Stimulated activated CD4-positive, alpha-beta T cell treated with anti-CD3 and anti-CD28 coated beads, Interleukin-12 subunit alpha, Interleukin-12 subunit beta, amount 100 ng/mL, for 4 hours (primary cell): ENCODE measurements around the gene SSBP3.

Experiments used
- DNase-seq: peaks from one replicate; pipeline ENCODE4 v3.0.0-alpha.2; 2020

SSBP3 gene

GRCh38 chr1:54279457-54279856, 126.7 kb downstream of the SSBP3 start:
- no peak for DNase-seq

- no peak for DNase-seq
Measured at GRCh38 chr1:54278941-54279422, 127.2 kb downstream of the SSBP3 start.

- DNase-seq: no peak
Measured at GRCh38 chr1:54277451-54278341, 128.5 kb downstream of the SSBP3 start.

GRCh38 chr1:54276617-54277450, 129.4 kb downstream of the SSBP3 start:
- no peak for DNase-seq

GRCh38 chr1:54275349-54275748, 130.8 kb downstream of the SSBP3 start:
- no peak for DNase-seq

- DNase-seq: no peak
Measured at GRCh38 chr1:54274881-54275280, 131.3 kb downstream of the SSBP3 start.

- DNase-seq: no peak
Measured at GRCh38 chr1:54274448-54274847, 131.7 kb downstream of the SSBP3 start.

GRCh38 chr1:54273795-54274163, 132.4 kb downstream of the SSBP3 start:
- no peak for DNase-seq

- no peak for DNase-seq
Measured at GRCh38 chr1:54273092-54273794, 133.0 kb downstream of the SSBP3 start.

- DNase-seq: no peak
Measured at GRCh38 chr1:54272772-54273091, 133.5 kb downstream of the SSBP3 start.

- no peak for DNase-seq
Measured at GRCh38 chr1:54272134-54272533, 134.1 kb downstream of the SSBP3 start.

- DNase-seq: no peak
Measured at GRCh38 chr1:54271341-54271740, 134.9 kb downstream of the SSBP3 start.

- no peak for DNase-seq
Measured at GRCh38 chr1:54270543-54270942, 135.7 kb downstream of the SSBP3 start.

- no peak for DNase-seq
Measured at GRCh38 chr1:54268762-54269297, 137.4 kb downstream of the SSBP3 start.

GRCh38 chr1:54267815-54268761, 138.1 kb downstream of the SSBP3 start:
- no peak for DNase-seq

- no peak for DNase-seq
Measured at GRCh38 chr1:54266908-54267307, 139.3 kb downstream of the SSBP3 start.

GRCh38 chr1:54266195-54266594, 140.0 kb downstream of the SSBP3 start:
- DNase-seq: no peak

- no peak for DNase-seq
Measured at GRCh38 chr1:54265659-54266058, 140.5 kb downstream of the SSBP3 start.

- no peak for DNase-seq
Measured at GRCh38 chr1:54265126-54265525, 141.1 kb downstream of the SSBP3 start.

GRCh38 chr1:54263601-54264226, 142.5 kb downstream of the SSBP3 start:
- no peak for DNase-seq

GRCh38 chr1:54262244-54262643, 143.9 kb downstream of the SSBP3 start:
- DNase-seq: no peak
